ENCODE data around the gene PDPK1. TPM values are rescaled to one million over a fixed set of nuclear protein-coding genes. Genes with fewer than 3 reads are reported as not detected.
A peak's percentile ranks its signal among the peaks of the same experiment; 100 is the strongest.

Gene PDPK1
- total RNA-seq, 2 donors from 2014 or later: 29.2 to 30.3 TPM

- peaks cover 33% of the 10 kb centered on the region for H3K36me3 Mint-ChIP-seq (ENCODE audit: low read depth)
- no peak overlapping the region for H3K4me3 ChIP-seq (ENCODE audit: low read length)
- no peaks in the 10 kb centered on the region for H3K27me3 Mint-ChIP-seq (ENCODE audit: insufficient read depth)
- peaks cover 57% of the 10 kb centered on the region for H3K36me3 ChIP-seq (ENCODE audit: control insufficient read depth, insufficient read depth, low read length)
- peak overlapping the region; percentile 87 for H3K27ac Mint-ChIP-seq
- no peak overlapping the region for H3K9ac ChIP-seq (ENCODE audit: extremely low read depth, low read length, poor library complexity, severe bottlenecking)
- WGBS, 2 experiments (ENCODE audit: insufficient coverage in 1 of 2, insufficient read length in 1 of 2): 87 to 97% methylated on average over 3 to 6 of the region's 6 CpGs
- TF ChIP-seq CTCF (conservative IDR thresholded peaks at IDR 0.05): no peak
- H3K4me3 Mint-ChIP-seq: no peak overlapping the region
- DNase-seq: no peak
- H3K9me3 Mint-ChIP-seq: no peaks in the 10 kb centered on the region
- no peaks in the 10 kb centered on the region for H3K27me3 ChIP-seq (ENCODE audit: control insufficient read depth, insufficient read depth, low read length, poor library complexity, severe bottlenecking)
- H3K4me1 ChIP-seq (ENCODE audit: control insufficient read depth, insufficient read depth, low read length): peaks cover 8% of the 10 kb centered on the region
- H3K27ac ChIP-seq (ENCODE audit: low read depth, low read length): no peak overlapping the region
- H3K4me1 Mint-ChIP-seq: peaks cover 17% of the 10 kb centered on the region
- no peaks in the 10 kb centered on the region for H3K9me3 ChIP-seq (ENCODE audit: control insufficient read depth, low read length)
Measured at GRCh38 chr16:2523801-2524231, 14.0 kb upstream of the PDPK1 start.

GRCh38 chr16:2524339-2524938 lies 13.4 kb upstream of the PDPK1 start:
- TF ChIP-seq CTCF (conservative IDR thresholded peaks at IDR 0.05): peak; percentile 54
- no peak overlapping the region for H3K4me3 ChIP-seq (ENCODE audit: low read length)
- H3K4me3 Mint-ChIP-seq: no peak overlapping the region

GRCh38 chr16:2526135-2526534 lies 11.7 kb upstream of the PDPK1 start:
- H3K36me3 ChIP-seq (ENCODE audit: control insufficient read depth, insufficient read depth, low read length): peaks cover 61% of the 10 kb centered on the region
- no peak overlapping the region for H3K4me3 ChIP-seq (ENCODE audit: low read length)
- no peak overlapping the region for H3K9ac ChIP-seq (ENCODE audit: extremely low read depth, low read length, poor library complexity, severe bottlenecking)
- no peak overlapping the region for H3K27ac Mint-ChIP-seq
- DNase-seq: no peak
- H3K36me3 Mint-ChIP-seq (ENCODE audit: low read depth): peaks cover 36% of the 10 kb centered on the region
- H3K9me3 Mint-ChIP-seq: no peaks in the 10 kb centered on the region
- H3K27ac ChIP-seq (ENCODE audit: low read depth, low read length): no peak overlapping the region
- peaks cover 11% of the 10 kb centered on the region for H3K4me1 Mint-ChIP-seq
- H3K27me3 ChIP-seq (ENCODE audit: control insufficient read depth, insufficient read depth, low read length, poor library complexity, severe bottlenecking): no peaks in the 10 kb centered on the region
- H3K4me1 ChIP-seq (ENCODE audit: control insufficient read depth, insufficient read depth, low read length): peaks cover 4% of the 10 kb centered on the region
- no peak overlapping the region for H3K4me3 Mint-ChIP-seq
- 92 to 93% methylated on average over 4 to 8 of the region's 8 CpGs for WGBS, 2 experiments (ENCODE audit: insufficient coverage in 1 of 2, insufficient read length in 1 of 2)
- H3K9me3 ChIP-seq (ENCODE audit: control insufficient read depth, low read length): no peaks in the 10 kb centered on the region
- H3K27me3 Mint-ChIP-seq (ENCODE audit: insufficient read depth): no peaks in the 10 kb centered on the region
- no peak for TF ChIP-seq CTCF (conservative IDR thresholded peaks at IDR 0.05)

More at GRCh38 chr16:2524339-2524938, 13.4 kb upstream of the PDPK1 start:
- Mint-ChIP-seq H3K27ac (peak overlapping the region; percentile 79), H3K36me3 (ENCODE audit: low read depth) (peaks cover 36% of the 10 kb centered on the region), H3K27me3 (ENCODE audit: insufficient read depth) (no peaks in the 10 kb centered on the region), H3K9me3 (no peaks in the 10 kb centered on the region), H3K4me1 (peaks cover 14% of the 10 kb centered on the region)
- WGBS, 2 experiments (ENCODE audit: insufficient coverage in 1 of 2, insufficient read length in 1 of 2): 90 to 91% methylated on average over 5 to 9 of the region's 9 CpGs
- no peak for DNase-seq
- Histone ChIP-seq H3K4me1 (ENCODE audit: control insufficient read depth, insufficient read depth, low read length) (peaks cover 8% of the 10 kb centered on the region), H3K27me3 (ENCODE audit: control insufficient read depth, insufficient read depth, low read length, poor library complexity, severe bottlenecking) (no peaks in the 10 kb centered on the region), H3K36me3 (ENCODE audit: control insufficient read depth, insufficient read depth, low read length) (peaks cover 57% of the 10 kb centered on the region), H3K9ac (ENCODE audit: extremely low read depth, low read length, poor library complexity, severe bottlenecking) (no peak overlapping the region), H3K9me3 (ENCODE audit: control insufficient read depth, low read length) (no peaks in the 10 kb centered on the region), H3K27ac (ENCODE audit: low read depth, low read length) (no peak overlapping the region)
